PFSK-1 (cell line): ENCODE results near the gene SLC6A9.

Experiments used
- REST ChIP-seq, 2 experiments: IDR thresholded peaks; 2 replicates each; pipeline versions ENCODE4 v1.6.1 to v1.8.0; 2011 to 2012; ENCODE audit warnings: low read depth in 2 of 2, low read length in 2 of 2, control low read depth in 1 of 2, inconsistent platforms in 1 of 2, mild to moderate bottlenecking in 1 of 2, moderate library complexity in 1 of 2; ENCODE audit not compliant: insufficient read depth in 1 of 2
- SIN3A ChIP-seq: IDR thresholded peaks from 2 replicates; pipeline ENCODE4 v1.6.1; 2012; ENCODE audit warnings: mild to moderate bottlenecking, low read length, moderate library complexity, borderline replicate concordance; ENCODE audit not compliant: insufficient read depth

GRCh38 chr1:43981135-43981491, 50.1 kb downstream of the SLC6A9 start:
- TF ChIP-seq REST (IDR thresholded peaks at IDR 0.05; ENCODE audit: insufficient read depth in 1 of 2, low read depth in 2 of 2, low read length in 2 of 2) (no peak), SIN3A (no peak)
